Right forelimb (tissue), 1 donor: Measurements from ENCODE around the gene CD93.

Experiments used
- DNase-seq: peaks from one replicate; pipeline ENCODE4 v3.0.0-alpha.2; 2018

Gene CD93, protein sequence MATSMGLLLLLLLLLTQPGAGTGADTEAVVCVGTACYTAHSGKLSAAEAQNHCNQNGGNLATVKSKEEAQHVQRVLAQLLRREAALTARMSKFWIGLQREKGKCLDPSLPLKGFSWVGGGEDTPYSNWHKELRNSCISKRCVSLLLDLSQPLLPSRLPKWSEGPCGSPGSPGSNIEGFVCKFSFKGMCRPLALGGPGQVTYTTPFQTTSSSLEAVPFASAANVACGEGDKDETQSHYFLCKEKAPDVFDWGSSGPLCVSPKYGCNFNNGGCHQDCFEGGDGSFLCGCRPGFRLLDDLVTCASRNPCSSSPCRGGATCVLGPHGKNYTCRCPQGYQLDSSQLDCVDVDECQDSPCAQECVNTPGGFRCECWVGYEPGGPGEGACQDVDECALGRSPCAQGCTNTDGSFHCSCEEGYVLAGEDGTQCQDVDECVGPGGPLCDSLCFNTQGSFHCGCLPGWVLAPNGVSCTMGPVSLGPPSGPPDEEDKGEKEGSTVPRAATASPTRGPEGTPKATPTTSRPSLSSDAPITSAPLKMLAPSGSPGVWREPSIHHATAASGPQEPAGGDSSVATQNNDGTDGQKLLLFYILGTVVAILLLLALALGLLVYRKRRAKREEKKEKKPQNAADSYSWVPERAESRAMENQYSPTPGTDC

DNA sequence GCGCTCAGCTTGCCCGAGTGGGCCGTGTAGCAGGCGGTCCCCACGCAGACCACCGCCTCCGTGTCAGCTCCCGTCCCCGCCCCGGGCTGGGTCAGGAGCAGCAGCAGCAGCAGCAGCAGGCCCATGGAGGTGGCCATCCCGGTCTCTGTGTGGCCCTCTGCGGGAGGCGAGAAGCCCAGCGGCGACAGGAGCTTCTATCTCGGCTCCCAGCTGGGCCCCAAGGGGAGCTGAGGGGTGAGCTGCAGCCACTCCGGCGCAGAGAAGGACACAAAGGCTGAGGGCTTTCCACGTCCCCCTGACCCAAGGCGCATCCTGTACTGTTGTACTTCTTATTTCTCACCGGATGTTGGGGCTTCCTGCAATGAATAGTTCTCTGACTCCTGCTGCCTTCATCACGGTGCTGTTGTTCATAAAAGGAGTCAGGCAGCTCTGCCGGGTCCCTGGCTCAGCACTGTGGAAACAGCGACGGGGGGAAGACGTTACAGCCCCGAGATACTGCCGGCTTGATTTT lies at the start of gene CD93:
Gene CD93 (minus strand): TSS at position 269 of the 511 bp plus-strand sequence. CDS start 132 bp downstream, at position 137.
- peak; percentile 62 for DNase-seq

DNA sequence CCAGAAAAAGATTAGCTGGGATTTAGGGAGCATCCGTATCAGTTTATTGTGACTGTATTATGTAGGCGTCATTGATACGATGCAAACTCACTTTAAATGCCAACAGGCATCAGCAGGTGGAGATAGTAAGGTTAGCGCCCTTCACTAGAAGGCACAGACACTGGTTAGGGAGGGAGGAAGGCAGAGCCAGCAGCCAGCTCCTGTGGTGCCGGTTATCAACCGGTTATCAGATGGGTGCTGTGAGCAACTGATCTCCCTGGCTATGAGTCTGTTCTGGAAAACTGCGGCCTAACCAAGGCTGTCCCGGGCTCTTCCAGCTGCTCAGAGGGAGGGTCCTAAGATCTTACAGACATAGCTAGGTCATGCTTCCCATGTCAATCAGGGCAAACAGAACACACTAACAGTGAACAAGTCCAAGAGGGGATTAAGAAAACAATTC lies 47.5 kb upstream of the CD93 start:
- DNase-seq: no peak

DNA sequence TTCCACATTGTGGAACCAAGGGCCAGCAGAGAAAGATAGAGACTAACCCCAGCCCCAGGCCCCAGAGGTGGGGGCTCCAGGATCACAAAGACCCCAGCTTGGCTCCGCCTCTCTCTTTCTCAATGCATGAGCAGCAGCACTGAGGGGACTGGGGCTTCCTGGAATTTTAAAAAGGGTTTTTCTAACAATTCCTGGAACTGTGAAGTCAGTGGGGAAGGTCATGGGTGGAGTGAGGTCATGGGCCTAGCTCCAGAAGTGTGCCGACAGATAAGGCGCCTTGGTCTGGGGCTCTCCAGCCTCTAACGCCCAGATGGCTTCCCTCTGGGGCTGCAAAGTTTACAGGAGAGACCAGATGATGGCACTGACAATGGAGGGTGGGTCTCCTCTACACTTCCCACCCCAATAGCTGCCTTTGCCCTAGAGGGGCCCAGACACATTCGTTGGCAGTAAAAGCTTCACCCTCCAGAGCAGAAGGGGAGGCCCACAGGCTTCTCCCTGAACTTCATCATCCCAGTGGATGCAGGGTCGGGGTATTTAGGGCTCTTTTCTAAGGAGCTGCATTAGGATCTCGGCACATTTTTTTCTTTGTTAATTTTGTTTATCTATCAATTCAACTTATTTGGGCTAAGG lies 46.9 kb upstream of the CD93 start:
- no peak for DNase-seq

DNA sequence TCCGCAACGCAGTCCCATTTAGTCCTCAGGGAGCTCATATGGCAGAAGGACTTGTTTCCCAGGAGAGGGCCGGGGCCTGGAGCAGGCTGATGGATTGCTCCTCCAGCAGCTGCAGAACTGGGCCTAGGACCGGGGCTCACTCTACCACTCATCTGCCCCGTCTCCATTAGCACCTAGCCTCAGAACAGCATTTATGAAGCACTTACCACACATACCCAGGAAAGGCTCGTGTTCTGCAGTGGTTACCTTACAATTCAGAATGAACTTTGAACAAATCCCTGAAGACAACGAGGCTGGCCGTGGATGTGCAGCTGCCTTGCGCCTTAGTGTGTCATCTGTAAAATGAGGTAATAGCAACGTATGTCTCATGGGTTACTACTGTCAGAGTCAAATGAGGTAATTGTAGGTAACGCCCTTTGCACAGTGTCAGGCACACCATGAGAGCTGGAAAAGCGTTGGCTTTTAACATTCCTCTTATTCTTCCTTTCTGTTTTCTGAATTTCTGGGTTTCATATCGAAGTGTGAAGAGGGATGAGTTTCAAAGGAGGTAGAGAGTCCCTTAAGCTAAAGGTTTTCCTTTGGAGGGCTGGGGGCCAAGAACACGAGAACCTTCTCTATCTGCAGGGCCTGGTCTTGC lies 46.3 kb upstream of the CD93 start:
- DNase-seq: no peak

DNA sequence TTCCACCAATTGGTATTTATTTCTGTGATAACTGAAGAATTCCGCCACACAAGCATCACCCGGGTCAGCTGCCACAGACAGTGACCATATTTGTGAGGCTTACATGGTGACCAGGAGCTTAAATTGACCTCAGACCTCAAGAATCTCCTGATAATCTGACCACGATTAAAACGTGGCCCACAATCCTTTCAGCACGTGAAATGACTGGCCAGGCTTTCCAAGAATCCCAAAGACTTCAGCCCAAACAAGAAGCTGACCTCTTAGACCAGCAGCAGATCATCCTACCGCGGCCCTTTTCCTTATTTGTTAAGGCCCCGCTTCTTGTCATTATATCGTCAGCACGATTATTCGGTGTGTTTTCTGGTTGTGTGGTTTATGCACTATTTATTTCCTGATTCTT lies 45.6 kb upstream of the CD93 start:
- no peak for DNase-seq

DNA sequence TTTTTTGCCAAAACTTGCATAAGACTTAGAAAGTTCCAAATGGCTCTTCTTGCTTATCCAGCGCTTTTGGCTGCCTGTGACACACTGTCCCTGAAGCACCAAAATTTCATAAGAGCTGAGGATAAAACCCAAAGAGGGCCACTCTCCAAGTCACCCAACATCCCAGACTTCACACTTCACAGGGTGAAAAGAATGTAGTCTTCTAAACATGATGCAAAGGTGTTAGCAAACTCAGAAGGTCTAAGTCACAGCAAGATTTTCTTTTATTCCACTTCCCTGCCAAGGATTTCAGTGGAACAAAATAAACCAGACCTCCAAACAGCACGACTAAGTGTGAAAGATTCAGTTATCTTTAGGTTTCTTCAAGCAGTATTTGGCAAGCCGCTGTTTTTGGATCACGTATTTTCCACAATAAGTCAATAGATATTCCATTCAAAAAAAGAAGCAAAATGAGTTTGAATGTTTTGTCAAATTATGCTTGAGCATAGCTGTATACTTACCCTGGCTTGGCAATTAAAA lies 44.6 kb upstream of the CD93 start:
- DNase-seq: no peak

DNA sequence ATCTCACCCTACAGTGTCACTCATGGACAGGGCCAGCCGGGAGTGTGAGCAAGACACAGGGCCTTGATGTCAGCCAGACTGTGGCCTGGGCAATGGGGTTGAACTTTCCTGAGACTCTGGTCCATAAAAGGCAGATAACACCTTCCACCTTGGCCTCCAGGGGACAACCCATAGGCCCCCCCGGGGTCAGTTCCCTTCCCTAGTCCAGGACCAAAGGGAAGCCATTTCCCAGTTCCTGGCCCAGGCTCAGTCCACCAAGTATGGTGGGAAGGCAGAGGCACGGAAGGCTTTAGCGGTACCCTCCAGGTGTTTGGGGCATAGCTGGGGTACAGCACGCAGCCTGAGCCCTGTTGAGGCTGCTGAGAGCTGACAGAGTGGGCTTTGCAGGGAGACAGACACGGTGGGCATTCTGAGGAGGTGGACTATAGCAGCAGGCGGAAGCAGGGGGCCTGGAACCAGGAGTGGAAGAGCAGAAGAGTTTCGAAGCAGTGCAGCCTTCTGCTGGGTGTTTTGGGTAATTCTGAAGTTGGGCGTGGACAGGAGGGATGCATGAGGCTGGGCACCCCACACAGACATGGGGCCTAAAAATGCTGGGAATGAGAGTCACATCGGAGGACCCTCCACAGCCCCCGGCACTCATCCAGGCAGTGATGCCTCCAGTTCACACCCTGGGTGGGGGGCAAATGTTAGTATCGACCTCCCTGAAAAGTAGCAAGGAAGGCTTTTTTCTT lies 43.9 kb upstream of the CD93 start:
- no peak for DNase-seq

DNA sequence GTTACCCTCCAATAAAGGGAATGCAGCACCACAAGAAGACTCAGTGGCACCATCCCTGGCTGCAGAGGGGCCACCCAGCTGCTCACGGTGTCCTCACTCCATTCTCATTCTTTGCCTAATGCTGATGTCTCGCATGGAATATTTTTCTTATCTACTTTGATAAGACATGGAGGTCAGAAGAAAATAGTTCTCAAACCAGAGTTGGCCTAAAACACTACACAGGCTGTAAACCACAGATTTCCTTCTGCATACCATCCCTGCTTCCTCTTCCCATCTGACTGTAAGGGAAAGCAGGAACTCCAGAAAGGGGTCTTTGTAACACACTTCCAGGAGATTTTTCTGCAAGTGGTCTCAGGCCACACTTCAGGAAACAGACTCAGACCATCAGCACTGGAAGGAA lies 43.1 kb upstream of the CD93 start:
- no peak for DNase-seq

DNA sequence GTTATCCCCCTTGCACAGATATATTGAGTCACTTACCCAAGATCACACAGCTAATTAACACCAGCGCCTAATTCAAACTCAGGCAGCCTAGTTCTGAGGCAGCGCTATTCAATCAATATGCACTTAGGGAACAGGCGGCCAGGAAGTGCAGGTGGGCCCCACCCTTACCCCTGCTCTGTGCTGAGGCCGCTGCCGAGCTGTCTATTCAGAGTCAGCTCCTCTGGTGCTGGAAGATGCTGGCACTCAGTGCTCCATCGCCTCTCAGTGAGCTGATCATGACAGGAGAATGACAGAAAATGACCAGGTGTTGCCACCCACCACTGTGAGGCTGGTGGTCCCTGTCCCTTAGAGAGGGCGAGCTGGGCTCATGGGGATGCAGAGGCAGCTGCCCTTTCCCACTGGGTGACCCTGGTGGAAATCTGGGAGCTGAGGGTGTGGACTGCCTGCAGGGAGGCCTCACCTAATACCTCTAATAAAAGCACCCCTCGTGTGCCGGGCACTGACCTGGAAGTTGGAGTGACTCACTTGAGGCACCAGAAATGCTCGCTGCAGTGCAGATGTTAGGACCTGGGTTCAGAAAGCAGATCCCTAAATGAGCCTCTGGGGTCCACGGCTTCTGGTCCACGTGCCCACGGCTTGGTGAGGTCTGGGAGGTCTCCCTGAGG lies 42.5 kb upstream of the CD93 start:
- no peak for DNase-seq

DNA sequence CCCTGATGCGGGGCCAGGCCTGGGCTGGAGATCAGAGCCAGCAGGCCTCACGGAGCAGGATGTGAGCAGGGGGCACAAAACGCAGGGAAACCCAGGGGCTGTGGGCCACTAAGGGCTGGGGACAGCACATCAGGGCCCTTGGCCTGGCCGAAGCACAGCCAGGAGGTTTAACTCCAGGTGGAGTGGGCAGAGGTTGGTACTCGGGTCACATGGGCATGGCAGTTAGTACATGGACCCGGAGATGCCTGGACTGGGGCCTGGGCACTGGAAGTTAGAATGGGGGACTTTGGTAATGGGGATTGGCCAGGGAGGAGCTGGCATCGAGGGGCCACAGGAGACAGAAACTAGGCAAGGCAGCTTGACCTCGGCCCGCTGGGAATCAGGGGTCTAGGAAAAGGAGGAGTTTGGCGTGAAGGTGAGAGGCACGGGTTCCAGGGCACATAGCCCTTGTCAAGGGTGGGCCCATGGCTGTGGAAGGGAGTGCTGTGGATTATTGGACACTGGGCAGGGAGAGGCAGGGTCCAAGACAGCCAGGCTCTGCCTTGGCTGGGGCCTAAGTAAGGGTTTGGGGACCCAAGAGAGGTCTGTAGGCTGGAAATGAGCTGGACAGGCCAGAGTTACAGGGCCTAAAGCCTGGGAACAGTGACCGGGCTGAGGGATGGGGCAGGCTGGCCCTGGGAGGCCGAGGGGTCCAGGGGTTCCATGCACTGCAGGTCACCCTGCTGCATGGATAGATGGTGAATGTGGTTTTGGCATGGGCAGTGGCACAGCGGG lies 41.6 kb upstream of the CD93 start:
- DNase-seq: no peak

DNA sequence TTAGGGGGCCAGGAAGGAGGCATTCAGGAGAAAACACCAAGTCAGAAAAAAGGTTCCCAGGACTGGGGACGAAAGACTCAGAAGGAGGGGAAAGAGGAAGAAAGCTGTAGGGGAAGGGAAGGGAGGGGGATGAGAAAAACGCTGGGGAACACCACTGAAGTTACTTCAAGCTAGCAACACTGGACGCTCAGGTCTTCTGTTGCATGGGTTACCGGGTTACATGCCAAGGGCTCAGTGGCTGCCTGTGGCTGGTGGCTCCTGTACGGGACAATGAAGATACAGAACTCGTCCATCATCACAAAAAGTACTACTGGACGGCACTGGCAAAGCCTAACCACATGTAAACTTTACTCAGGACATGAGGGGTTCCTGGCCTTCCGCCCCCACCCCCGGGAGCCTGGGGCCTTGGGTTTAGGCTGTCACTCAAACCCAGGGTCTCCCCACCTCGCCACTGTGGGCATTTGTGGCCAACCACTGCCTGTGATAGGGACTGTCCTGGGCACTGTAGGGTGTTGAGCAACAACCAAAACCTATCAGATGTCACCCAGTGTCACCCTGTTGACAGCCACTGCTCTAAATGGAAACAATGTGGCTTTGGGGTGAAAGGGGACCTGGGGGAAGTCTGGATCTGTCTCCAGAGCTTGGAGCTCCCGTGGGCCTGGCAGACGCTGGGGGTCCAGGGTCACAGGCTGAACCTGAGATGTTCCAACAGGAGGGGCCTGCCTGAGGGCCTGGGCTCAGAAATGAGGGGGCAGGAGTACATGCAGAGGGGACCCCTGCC lies 40.3 kb upstream of the CD93 start:
- DNase-seq: no peak

DNA sequence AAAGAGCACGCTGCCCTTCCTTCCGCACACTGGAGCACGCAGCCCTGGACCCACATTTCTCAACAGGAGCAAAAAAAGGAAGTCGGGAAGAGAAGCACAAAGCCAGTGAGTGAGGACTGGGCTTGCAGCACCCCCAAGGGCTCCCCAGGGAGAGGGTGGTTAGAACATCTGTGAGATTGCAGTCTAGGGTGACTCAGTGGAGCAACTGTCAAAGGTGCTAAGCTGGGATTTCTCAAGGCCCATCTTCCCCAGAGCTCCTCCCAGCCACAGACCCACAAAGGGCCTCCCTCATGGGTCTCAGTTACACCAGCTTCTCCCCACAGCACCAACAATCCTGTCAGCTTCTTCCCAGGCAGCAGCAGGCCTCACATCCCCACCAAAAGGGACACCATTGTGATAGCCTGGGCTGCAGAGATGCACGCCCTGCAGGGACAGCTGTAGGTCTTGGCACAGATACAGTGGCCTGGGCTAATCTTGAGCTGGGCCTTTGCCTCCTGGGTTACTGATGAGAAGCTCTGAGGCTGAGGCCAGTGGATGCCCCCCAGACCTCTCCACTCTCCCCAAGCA lies 39.6 kb upstream of the CD93 start:
- DNase-seq: no peak

DNA sequence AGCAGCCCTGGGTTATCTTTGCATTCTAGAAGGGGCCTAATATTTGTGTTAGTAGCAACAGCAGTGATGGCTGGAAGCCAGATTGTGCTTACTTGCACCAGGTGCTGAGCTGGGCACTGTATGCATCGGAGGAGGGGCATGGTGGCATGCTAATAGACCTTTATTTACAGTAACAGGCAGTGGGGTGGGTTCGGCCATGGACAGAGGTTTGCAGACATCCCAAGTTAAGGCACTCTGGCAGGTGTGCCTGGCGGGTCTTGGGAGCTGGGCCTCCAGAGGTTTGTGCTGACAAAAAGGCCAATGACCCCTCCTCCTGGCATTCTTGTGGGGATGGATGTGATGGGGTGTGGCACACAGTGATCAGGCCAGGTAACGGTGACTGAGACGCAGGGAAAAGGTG lies 39.0 kb upstream of the CD93 start:
- no peak for DNase-seq

DNA sequence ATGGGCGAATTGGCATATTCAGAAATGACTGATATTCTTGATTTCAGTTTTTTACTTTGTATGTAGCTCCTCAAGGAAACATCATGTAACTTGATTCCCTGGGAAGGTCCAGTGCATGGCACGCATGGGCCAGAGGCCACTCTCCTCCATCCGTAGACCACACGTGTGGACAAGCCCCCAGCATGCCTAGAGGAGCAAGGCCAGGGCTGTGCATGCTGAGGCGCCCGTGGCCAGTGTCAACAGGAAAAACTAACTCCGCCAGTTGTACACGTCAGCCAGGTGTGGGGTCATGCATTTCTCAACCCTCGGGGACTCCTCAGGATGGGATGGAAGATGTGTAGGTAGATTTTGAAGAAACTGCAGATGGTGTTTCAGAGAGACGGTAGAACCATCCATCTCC lies 37.8 kb upstream of the CD93 start:
- no peak for DNase-seq

DNA sequence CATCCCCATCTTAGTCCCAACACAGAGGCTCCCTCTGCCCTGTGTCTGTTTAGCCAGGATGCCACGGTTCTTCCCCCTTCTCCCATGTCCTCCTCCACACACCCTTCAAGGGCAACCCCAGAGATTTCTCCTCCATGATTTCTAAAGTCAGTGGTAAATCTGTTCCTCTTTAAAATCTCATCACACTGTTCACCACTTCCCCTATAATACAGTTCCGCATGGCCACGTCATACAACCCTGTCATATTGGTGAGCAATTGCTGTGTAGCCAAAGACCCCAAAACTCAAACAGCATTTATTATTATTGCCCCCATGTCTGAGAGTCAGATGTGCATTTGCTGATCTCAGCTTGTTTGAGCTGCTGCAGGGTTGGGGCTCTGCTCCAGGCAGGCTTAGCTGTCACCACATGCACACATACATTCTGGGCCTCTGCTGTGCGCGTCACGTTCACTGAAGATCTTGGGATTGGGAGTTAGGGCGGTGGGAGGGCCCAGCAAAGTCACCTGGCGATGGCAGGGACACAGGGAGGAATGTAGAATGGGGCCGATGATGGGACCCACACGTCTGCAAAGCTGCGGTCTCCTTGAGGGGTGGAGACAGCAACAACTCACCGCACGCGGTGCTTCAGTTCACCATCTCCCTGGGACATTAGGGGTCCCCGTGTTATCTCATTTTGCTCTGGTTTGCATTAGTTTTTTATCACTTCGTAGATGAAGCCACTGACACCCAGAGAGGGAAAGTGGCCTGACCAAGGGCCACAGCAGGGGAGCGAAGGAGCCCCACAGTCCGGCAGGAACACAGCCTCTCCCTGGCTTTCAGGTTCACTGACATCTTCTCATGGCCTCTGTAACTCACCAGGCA lies 36.9 kb upstream of the CD93 start:
- no peak for DNase-seq

DNA sequence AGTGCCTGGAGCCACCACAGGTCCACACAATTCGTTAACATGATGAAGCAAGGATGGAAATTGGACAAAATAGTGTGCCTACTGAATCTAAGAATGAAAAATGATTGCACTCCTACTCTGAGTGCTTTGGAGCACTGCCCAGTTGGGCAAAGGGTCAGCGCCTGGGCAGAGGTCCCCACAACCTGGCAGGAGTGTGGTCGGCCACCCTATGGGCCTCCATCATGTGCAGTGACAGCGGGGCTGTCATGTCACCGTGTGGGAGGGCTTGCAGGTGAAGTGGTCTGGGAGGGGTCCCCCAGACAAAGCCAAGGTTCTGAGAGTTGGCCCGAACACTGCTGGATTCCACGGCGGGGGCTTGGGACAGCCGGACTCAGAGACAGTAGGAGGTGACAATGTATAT lies 36.2 kb upstream of the CD93 start:
- no peak for DNase-seq

DNA sequence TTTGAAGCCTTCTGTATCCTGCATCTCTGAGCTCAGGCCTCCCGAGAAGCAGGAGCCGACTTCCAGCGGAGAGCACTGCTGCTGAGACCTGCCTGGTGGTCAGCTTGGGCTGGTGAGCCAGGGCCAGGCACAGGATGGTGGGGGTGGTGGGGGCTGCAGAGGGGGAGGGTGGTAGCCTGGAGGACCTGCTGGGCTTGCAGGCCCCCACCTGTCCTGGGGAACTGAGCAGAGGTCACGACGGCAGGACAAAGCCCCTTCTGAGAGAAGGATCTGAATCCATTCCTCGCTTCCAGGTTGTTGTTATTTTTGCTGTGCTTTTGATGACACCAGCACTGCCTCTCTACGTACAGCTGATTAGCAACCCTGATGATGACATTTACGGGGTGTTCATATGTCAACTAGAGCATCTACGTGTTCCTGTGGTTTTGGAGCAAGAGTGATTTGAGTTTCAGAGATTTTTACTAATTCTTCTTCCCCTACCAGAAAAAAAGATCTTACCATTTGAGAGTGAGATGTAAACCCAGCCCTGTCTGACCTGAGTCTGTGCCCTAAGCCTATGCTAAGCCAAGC lies 35.7 kb upstream of the CD93 start:
- no peak for DNase-seq
